Stimulated activated naive CD4-positive, alpha-beta T cell (primary cell): ENCODE results near the gene DCXR.

Source experiments
- DNase-seq, 6 experiments: peaks; one replicate each; lab custom pipeline; 2025; lab: John Stamatoyannopoulos, UW

Gene DCXR

DNA sequence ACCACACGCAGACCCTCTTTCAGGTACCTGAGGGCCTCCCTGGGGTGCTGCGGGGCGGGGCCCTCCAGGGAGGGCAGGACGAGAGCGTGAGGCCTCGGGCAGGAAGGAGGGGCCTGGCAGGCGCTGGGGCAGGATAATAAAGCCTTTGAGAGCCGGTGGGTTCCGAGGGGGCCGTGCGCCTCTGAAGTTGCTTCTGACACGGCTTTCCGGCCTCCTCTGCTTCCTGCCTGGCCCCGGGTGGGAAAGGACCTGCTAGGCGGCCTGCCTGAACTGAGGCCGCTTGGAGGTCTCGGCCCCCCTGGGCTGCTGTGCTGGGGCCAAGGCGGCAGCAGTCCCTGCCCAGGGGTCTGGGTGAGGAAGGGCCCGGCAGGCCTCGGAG lies 25.2 kb downstream of the DCXR start:
- no peak for DNase-seq

DNA sequence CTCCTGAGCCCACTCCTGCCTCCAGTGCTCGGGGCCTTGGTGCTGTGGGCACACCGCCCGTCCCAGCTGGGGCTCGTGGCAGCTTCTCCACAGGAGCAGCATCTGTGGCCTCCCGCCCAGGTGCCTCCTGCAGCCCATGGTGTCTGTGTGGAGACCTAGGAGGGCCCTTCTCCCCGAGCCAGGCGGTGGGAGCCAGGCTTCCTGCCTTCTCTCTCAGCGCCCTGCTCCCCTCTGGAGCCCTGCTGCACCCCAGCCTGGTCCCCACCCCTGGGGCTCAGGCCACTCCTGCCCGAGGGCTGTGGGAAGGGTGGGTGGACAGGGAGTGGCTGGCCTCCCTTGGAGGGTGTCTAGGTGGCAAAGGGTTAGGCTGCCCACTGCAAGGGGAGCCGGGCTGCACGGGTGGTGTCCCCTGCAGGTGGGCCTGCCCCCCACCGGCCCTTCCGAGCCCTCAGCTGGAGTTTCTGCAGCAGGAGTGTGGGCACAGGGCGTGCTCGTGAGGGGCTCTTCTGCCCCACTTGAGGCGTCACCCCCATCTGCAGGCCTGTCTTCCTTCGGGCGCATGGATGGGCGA lies 25.8 kb downstream of the DCXR start:
- DNase-seq, result no peak

DNA sequence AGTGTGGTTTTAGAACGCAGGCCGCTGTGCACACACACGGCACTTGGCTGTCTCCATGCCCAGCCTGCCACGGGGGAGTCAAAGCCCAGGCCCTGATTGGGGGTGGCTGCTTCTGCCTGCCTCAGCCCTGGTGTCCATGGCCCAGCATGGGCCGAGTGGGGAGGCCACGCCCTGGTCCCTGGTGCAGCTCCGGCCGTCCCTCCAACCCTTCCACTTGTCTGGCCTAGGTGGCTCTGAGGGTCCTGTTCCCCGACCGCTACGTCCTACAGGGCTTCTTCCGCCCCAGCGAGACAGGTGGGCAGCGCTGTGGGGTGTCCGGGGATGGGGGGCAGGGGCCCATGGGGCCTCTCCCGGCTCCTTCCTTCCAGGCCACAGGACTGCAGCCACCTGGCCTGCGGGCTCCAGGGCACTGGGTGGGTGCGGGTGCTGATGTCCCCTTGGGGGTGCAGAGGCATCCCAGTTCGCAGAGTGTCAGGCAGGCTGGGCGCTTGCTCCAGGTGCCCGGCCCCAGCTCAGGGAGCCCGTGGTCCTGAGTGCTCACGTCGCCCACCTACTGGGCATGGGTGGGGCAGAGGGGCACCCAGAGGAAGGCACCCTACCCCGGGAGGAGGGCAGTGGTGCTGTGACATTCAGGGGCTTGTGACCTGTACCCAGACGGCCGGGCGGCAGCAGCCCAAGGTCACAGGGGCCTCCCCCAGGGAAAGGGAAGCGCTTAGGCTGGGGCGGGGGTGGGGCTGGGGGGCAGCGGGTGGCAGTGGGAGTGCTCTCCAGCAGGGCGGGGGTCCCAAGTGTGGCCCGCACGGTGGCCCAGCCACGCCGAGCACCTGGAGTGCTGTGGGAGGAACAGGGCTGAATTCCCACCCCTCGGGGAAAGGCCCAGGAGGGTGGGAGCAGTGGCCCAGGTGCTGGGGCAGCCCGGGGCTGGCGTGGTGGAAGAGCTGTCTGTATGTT lies 26.6 kb downstream of the DCXR start:
- DNase-seq, result no peak

- no peak for DNase-seq
Observed at GRCh38 chr17:82009413-82009812, 28.1 kb downstream of the DCXR start.

DNA sequence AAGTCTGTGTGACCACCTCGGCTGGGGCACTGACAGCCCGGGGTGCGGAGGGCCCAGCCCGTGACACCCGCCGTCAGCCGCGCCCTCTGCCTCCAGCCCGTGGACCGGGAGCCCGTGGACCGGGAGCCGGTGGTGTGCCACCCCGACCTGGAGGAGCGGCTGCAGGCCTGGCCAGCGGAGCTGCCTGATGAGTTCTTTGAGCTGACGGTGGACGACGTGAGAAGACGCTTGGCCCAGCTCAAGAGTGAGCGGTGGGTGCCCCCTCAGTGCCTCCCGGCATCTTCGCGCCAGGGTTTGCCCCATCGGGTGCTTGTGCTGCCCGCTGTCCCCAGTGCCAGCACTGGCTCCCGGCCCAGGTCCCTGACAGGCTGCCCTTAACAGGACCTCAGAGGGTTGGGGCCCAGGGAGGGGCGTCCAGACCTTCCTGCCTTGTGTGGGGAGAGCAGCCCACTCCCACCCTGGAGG lies 28.5 kb downstream of the DCXR start:
- DNase-seq, result no peak

GRCh38 chr17:82008258-82008940 lies 29.1 kb downstream of the DCXR start:
- no peak for DNase-seq

DNA sequence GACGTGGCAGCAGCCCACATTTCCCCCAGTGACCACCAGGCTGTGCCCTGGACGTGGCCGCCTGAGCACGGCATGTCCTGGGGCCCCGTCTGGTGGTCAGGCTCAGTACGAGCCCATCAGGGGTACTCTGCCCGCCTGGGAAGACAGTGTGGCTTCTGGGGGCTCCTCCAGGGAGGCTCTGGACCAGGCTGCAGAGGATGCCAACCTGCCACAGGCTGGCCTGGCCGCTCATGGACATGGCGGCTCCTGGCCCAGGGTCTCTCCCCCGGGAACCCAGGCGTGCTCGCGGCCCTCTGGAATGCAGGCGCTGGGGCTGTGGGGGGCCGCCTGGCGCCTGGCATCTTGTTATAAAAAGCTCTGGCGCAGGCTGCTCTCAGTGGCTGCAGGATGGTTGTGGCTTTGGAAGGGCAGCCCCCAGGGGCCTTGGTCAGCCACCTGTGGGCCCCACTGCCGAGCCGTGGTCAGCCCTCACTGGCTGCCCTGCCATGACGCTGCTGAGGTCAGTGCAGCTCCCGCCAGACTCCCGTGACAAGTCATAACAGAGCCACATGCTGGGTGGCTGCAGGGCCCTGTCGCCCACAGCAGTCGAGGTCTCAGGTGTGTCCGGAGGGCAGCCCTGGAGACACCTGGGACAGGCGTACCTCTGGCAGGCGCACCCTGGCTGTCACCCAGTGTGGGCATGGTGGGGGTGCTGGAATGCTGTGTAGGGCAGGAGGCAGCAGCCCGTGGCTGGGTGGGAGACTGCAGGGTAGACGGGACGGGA lies 29.8 kb downstream of the DCXR start:
- DNase-seq, result no peak

DNA sequence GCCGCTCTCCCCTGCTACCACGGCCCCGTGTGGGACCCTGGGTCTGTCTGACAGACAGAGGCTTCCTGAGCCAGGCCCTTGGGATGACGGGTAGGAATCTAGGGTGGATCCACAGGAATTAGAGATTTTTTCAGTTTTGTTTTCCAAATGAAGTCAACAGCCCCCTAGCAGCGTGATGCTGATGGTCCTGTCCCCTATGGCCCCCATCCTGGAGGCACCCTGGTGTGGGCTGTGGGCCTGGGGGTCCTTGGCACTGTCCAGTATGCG lies 30.3 kb downstream of the DCXR start:
- no peak for DNase-seq

- no peak for DNase-seq
Observed at GRCh38 chr17:82006468-82007227, 30.8 kb downstream of the DCXR start.

DNA sequence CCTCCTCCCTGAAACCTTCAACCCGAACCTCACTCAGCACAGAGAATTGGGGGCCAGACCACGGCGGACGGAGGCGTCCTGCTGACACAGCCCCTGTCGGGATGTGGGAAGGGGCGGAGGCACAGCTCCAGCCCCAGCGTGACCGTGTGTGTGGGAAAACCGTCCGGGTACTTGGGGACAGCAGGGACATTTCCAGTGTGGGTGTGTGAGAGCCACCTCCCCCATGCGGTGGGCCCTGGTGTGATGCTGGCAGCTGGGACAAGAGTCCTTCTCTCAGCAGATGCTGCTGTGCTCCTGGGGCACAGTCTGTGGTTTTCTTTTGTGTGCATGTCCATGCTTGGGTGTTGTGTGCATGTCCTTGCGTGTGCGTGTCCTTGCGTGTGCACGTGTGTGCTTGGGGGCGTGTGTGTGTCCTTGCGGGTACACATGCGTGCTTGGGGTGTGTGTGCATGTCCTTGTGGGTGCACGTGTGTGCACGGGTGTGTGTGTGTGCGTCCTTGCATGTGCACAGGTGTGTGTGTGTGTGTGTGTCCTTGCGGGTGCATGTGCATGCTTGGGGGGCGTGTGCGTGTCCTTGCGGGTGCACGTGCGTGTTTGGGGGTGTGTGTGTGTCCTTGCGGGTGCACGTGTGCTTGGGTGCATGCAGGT lies 31.7 kb downstream of the DCXR start:
- DNase-seq, result no peak

- no peak for DNase-seq
Observed at GRCh38 chr17:82004517-82005455, 32.7 kb downstream of the DCXR start.

GRCh38 chr17:82003411-82004381 lies 33.8 kb downstream of the DCXR start:
- no peak for DNase-seq

DNA sequence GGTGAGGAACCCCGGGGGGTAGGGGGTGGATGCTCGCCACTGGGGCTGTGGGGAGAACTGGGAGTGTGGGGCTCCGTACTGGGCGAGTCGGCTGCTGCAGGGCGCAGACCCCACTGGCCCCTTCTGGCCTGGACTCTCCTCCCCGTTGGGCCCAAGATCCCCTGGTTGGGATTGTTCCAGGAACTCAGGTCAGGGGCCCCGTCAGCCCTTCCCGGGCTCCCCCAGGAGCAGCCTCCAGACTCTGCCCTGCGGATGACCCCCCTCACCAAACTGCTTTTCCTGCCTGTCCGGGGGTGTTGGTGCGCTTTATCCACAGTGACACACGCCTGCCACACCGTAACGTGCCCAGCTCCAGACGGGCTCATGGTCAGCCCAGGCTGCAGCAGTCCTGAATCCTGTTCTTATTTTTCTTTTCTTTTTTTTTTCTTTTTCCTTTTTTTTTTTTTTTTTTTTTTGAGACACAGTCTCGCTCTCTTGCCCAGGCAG lies 35.9 kb downstream of the DCXR start:
- DNase-seq, result no peak

- DNase-seq, result no peak
Observed at GRCh38 chr17:82000803-82001570, 36.5 kb downstream of the DCXR start.

GRCh38 chr17:81999976-82000802 lies 37.3 kb downstream of the DCXR start:
- DNase-seq, result no peak

- DNase-seq, result no peak
Observed at GRCh38 chr17:81999587-81999975, 37.9 kb downstream of the DCXR start.
